Stimulated activated CD4-positive, alpha-beta T cell treated with anti-CD3 and anti-CD28 coated beads, Interleukin-15, amount 100 ng/mL, for 24 hours (primary cell): ENCODE measurements around the gene RASAL2.
A peak's percentile ranks its signal among the peaks of the same experiment; 100 is the strongest.

Source experiments
- DNase-seq: peaks from one replicate; pipeline ENCODE4 v3.0.0-alpha.2; 2020

The RASAL2 gene

DNA sequence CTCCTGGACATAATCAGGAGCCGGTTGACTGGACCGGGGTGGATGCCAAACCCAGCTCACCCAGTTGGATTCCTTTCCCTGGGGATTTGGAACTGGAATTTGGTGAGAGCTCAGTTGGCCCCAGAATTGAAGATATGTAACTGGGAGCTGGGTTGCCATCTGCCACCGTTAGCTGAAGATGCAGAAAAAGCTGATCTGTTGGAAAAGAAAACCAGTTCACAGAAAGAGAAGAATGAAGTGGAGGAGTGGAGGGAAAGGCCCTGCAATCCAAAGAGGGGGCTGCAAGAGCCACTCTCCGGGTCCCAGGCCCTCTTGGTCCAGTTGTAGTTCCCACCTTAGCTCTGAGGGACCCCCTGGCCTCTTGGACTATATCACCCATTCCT lies 435.0 kb downstream of the RASAL2 start:
- no peak for DNase-seq

DNA sequence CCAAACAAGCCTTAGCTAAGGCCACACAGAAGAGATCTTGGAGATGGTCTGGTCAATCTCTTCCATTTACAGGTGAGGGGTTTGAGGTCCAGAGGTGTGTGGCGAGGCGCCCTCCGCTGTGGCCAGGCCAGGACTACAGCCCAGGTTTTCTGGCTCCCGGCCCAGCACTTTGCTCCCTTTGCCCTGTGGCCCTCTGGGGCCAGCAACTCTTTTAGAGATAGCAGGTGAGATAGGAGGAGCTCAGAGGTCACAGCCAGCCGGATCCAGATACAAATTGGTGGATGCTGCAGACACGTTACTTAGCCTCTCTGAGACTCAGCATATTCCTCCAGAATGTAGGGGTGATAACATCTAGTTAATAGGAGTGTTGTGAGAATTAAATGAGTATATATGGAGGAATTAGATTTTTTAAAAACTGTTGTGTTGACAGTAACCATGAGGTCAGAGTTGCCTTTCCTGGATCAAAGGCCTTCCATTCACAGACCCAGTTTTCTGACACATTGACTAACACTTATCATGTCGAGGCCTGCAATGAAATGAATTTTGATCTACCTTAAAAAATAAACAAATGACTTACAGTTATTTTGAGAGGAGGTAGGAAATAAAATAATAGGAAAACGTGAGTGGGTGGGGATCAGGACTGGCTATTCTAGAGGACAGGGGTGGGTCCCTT lies 435.6 kb downstream of the RASAL2 start:
- DNase-seq, result no peak

DNA sequence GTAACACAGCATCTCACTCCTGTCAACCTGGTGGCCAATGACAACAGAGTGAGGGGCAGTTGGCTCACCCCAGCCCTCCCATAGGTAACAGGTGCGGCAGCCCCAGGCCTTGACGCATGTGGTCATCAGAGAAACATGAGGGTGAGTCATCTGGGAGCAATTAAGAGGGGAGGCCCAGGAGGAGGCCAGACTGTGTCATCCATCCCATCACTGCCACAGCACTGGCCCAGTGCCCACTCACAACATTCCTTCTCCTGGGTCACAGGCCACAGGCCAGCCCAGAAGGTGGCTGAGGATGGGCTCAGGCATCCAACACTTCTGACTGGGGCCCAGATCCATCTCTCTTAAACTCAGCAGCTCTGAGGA lies 436.1 kb downstream of the RASAL2 start:
- DNase-seq, result no peak

DNA sequence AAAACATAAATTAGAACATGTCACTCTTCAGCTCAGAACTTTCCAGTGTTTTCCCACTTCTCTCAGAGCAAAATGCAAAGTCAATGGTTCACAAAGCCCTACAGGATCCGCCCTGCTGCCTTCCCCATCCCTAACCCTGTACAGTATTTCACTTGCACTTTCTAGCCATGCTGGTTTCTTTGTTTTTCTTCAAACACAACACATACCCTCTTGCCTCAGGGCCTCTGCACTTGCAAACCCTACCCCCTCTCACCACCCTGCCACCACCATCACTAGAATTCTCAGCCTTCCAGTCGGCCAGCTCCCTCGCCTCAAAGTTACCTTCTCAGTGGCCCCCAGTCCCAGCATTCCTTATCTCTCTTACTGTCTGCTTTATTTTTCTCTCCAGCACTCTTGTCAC lies 436.6 kb downstream of the RASAL2 start:
- DNase-seq, result no peak

DNA sequence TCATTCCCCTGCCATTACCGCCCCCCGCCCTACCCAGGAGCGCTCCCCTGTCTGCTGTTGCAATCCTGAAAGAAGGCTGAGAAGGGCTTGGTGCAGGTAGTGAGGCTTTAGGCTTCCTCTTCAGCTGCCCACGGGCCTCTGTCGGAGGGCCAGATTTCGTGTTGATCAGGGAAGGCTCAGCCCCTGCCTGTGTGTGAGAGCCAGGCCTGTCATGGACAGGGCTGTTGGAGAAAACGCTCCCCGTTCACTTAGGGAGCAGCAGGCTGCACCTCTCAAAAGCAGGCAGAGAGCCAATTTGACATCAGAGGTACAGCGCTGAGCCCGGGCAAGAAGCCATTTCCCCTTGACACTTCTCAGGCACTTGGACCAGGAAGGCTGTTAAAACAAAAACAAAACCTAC lies 438.0 kb downstream of the RASAL2 start:
- DNase-seq, result no peak

DNA sequence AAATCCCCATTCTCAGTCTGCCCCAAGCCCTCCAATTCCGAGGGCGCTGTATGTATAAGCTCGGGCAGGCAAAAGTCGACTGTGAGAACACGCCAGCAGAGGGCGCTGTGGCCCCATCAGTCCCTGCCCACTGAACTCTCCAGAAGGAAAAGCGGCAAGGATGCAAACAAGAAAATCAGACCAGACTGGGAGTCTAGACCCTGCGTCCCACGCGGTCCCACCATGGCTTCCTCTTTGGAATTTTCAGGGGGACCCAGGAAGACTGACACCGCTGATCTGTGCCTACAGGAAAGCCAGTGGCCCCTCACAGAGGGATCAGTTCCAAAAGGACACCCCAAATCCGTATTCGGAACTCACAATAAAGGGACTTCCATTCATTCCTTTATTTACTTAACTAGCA lies 438.5 kb downstream of the RASAL2 start:
- DNase-seq, result peak; percentile 83

DNA sequence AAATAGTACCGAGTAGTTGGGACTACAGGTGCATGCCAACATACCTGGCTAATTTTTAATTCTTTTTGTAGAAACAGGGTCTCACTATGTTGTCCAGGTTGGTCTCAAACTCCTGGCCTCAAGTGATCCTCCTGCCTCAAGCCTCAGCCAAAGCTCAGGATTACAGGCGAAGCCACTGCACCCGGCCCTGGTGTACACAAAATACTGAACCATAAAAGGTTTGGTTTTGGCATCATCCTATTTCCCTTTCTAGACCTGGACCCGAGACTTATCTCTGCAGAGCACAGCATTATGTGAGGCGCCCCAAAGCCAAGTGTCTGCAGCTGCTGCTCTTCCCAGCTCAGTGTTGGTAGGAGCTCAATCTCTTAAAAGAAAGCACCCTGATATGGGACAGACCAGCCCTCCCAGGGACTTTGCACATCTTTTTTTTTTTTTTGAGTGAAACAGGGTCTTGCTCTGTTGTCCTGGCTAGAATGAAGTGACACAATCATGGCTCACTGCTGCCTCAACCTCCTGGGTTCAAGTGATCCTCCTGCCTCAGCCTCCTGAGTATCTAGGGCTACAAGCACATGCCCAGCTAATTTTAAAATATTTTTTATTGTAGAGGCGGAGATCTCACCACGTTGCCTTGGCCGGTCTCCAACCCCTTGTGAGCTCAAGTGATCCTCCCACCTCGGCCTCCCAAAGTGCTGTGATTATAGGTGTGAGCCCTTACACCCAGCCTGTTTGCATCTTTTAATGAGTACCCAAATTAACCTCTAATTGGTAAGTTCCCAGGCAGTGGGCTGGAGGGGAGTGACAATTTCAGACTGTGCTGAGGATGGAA lies 439.4 kb downstream of the RASAL2 start:
- DNase-seq, result no peak
